GM19328 (cell line): Measurements from ENCODE around the gene PRR33.

Experiments used
- ATAC-seq: cut with Tn5 transposase; IDR thresholded peaks from one replicate; pipeline ENCODE4 v1.9.1; 2021; ENCODE audit warnings: mild to moderate bottlenecking, moderate library complexity; ENCODE audit not compliant: unreplicated experiment

The PRR33 gene

DNA sequence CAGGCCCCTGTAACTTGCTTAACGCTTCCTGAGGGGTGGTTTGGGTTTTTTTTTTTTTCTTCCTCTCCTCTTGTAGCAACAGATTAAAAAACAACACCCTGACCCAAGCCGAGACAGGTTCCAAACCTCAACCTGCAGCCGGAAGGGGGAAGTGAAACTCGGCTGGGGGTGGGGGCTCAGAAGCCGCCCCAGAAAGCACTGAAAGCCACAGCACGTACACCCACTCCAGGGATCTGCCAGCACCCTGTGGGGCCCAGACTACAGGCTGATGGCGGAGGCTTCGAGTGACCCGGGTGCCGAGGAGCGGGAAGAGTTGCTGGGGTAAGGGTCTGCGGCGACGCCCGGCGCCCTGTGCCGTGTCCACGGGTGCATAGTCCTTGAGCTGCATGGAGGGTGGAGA is 38.8 kb downstream of the PRR33 start, which contains the start of gene LSP1:
TSS of gene LSP1 (plus strand) at position 208 of the 400 bp plus-strand sequence. CDS start at position 269, 61 bp downstream.
- peak; percentile 45 for ATAC-seq

DNA sequence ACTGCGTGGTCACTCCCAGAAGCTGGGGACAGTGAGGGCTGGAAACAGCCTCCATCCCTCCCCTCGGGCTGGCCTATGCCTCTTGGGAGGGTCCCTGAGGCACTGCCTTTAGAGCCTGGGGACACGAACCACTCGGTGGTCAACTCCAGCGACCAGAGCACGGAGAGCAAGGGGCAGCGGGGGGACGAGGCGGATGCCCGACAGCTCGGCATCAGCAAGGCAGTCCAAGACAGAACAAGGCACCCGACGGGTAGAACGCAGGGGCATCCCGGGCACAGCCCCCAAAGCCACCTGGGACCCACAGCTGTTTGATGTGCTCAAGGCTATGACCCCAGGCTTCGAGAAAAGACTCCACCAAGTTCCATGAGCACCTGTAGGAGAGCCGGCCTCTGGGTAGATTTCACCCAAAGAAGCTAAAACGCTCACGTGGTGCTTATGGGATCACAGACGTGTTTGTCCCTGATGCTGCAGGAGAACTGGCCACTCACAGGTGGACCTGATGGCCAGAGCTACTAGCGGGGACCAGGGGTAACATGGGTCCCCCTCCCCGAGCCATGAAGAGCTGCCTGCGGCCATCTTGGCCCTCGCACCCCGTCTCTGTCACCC is 39.3 kb downstream of the PRR33 start:
- no peak for ATAC-seq

DNA sequence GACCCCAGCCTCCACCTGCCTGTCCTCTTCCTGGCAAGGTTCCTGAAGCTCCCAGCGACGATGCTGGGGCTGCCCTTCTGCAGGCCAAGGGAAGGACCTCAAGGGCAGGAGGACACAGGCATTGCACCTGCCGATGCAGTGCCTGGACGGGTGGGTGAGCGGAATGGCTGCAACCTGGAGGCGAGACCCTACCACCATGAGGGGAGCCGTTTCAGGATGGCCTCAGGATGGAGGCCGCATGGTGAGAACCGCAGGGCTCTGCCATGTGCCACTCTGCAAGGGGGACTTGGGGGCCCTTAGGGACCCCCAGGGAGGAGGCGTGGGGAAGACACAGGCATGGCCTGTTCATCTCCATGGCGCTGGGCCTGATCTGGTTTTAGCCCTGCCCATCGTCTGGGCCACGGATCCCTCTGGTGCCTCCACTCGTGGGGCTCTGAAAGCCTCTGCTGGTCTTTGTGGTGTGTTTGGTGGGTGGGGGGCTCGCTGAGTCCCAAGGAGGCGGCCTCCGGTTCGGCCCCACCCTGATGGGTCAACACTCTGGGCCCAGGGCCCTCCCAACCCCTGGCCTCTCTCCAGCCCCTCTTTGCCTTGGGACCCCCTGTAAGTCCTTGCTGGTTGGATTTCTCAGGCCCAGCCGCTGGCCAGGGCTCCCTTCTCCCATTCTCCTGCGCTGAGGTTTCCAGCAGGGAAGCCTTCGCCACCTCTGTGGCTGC is 40.1 kb downstream of the PRR33 start:
- no peak for ATAC-seq

DNA sequence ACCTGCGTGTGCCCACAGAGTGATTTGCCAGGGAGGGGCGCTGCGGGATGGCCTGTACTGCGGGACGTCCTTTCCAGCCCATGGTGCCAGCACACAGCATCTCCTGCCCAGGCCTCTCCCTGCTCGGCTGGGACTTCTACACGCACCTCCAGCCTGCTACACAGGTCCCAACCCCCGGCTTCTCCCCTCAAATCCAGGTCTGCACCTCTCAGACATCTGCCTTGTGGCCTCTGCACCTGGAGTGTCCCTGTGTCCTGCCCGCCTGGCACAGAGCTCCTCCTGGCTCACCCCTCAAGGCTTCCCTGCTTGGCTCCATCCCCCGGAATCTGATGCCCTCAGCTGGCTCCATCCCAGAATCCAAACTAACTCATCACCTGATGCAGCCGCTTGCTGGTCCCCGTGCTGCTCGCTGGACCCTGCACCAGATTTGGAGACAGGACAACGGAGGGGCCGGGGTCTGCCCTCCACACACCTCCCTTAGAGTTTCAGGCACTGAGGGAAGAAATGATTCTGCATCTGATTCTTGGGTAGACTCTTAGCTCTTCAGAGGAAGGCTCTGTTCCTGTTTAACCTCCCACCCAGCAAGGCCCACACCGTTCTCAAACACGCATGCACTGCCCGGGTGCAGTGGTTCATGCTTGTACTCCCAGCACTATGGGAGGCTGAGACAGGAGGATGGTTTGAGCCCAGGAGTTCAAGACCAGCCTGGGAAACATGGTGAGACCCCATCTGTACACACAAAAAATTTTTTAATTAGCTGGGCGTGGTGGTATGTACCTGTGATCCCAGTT is 42.9 kb downstream of the PRR33 start:
- no peak for ATAC-seq

DNA sequence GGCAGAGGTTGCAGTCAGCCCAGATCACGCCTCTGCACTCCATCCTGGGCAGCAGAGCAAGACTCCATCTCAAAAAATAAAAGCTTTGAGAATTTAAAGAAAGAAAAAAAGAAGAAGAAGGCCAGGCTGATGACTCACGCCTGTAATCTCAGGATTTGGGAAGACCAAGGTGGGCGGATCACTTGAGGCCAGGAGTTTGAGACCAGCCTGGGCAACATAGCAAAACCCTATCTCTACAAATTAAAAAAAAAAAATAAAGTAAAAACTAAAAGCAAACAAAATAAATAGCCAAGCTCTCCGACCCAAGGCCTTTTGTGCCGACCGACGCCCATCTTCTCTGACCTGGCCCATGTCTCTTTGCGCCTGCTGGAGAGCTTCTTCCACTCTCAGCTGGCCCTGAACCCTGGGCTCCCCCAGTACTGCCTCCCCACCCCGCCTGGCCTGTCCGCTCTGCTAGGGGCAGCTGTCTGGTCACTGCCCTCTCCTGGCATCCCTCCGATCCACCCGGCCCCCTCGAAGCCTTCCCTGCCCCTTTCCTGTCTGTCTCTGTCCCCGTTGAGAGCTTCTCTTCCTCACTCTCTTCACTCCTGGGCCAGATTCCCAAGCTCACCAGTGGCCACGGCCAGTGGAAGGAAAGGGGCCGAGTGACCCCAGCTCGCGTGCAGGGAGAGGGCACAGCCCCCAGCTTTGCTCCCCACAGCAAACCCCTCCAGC is 43.6 kb downstream of the PRR33 start:
- no peak for ATAC-seq

DNA sequence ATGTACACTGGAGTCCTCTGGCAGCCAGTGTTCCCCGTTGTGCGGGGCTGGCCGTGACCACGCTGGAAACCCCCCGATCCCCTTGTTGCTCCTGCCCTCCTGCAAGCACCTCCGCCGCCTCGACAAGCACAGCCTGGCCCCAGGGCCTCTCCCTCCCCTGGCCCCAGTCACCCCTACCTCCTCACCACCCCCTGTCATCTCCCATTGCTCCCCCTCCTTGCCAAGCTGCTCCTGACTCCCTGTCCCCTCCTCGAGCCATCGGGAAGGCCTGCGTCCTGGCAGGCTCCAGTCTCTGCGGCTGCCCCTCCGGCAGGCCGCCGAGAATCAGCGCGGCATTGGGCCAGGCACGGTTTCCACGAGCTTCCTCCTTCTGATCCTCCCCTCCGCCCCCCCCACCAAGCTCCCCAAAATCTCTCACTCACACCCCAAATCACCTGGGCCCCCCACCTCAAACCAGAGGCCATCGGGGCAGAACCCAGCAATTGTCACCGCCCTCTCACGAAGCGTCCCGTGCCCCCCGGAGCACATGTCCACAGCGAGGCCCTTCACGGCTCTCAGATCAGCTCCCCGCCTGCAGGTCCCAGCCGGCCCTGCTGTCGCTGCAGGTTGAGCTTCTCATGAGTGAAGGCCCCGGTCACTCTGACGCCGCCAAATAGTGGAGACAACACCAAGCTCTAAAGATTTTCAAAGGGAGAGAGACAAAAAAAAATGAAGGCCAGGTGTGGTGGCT is 44.5 kb downstream of the PRR33 start:
- ATAC-seq: no peak

DNA sequence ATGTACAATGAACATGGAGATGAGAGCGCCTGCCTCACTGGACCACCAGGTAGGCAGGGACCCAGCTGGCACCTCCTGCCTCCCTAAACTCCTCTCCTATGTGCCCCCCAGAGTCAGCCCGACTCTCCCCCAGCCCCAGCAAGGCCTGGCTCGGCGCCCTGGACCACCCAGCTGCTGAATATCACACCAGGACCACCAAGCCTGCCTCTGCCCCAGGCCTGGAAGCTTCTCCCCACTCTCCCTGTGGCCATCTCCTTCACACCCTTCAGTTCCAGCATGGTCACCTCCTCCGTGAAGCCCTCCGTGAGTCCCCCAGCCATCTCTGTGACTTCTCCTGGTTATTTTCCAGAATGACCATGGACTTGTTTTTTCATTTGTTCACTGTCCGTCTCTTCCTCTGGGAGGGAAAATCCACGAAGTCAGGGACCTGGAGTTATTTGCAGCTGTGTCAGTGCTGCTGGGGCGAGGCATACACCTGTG is 45.2 kb downstream of the PRR33 start:
- ATAC-seq: no peak

DNA sequence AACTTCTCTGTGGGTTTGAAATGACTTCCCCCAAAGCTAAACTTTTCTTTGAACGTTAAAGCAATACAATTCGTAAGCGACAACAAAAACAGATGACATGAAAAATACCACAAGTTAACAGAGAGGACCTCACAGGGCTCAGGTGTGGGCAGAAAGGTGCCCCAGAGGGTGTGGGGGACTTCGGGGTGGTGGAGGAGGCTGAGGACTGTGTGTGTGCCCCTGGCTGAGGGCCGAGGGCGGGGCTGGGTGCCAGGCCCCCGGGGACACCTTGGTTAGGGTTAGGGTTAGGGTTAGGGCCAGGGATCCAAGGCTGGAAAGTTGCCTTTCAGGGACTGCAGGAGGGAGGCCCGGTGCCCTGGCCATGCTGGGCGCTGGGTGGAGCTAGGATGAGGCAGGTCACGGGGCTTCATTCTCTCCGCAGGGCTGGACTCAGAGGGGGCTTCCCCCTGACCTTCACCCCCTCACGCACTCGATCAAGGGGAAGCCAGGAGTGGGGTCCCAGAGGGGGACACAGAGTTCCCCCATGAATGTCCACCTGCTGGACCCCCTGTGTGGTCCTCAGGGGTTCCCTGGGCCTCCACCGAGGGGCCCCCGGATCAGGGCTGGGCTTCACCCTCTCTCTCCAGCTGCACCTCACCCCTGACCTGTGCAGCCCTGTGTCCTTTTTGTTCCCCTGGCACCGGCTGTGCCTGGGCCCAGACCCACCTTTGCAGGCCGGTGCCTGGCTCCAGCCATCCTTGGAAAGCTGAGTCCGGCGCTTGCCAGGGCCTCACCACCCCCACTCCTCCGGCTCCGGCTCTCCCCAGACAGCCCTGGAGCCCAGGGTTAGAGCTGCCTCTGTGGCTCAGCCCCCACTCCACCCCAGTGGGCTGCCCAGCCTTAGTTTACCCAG is 45.9 kb downstream of the PRR33 start:
- no peak for ATAC-seq

DNA sequence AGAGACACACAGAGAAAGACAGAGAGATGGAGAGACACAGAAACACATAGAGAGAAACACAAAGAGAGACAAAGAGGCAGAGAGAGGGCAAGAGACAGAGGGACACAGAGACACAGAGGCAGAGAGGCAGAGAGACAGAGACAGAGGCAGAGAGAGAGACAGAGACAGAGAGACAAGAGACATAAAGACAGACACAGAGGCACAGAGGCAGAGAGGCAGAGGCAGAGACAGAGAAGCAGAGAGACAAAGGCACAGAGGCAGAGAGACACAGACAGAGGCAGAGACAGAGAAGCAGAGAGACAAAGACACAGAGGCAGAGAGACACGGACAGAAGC is 46.6 kb downstream of the PRR33 start:
- no peak for ATAC-seq

DNA sequence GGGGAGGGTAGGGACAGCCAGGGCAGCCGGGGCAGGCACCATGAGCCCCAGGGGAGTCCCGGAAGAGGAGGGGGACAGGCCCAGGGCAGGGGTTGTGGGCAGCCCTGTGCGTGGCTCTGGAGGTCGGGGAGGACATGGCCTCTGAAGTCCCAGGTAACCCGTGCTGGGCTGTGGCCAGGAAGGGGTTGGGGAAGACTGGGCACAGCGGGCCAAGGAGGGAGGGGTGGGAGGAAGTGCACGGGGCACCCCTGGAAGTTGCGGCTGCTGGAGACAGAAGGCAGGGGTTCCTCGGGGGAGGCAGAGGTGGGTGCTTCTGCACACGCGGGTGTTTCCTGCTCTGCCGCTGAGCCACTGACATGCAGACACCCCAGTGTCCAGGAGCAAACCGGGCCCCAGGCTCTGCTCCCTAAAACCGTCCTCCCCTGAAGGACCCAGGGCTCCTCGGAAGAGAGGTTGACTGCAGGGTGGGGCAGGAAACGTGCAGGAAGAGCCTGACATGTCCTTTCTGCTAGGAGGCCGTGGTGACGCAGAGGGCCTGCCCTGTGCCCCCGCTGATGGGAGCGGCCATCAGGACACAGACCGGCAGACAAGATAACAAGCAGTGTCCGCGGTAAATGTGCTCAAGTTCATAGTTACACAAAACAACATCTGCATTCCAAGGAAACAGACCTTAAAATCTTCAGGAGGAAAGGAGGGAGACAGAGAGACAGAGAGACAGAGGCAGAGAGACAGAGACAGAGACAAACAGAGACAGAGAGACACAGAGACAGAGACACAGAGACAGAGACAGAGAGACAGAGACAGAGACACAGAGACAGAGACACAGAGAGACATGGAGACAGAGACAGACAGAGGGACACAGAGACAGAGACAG is 47.2 kb downstream of the PRR33 start:
- ATAC-seq: no peak

DNA sequence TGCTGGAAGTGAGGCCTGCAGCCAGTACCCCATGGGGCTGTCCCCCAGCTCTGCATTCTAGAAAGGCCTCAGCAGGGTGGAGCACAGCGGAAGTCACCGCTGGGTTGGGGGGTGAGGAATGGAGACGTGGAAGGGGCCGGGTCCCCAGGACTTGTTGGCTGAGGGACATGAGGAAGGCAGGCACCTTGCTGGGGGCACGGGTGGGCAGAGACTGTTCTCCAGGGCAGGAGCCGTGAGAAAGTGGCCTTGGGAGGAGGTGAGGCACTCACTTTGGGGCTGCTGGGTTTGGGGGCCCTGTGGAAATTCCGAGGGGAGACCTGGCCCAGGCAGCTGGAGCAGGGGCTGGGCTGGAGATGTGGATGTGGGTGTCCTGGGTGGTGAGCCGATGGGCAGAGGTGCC is 47.9 kb downstream of the PRR33 start:
- ATAC-seq: no peak

DNA sequence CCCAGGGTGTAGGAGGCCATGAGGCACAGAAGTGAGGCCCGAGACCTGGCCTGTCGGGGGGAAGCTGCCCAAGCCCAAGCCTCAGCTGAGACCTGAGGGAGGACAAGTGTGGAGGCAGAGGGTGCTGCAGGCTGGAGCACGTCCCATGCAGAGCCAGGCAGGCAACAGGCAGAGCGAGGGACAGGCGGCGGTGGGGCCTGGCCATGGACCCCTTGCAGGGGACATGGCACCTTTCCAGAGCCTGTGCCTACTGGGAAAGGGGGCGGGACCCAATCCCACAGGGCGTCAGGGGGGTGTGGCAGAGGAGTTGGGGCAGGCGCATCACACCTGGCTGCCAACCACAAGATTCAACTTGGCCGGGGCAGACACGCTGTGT is 48.6 kb downstream of the PRR33 start:
- ATAC-seq: no peak

DNA sequence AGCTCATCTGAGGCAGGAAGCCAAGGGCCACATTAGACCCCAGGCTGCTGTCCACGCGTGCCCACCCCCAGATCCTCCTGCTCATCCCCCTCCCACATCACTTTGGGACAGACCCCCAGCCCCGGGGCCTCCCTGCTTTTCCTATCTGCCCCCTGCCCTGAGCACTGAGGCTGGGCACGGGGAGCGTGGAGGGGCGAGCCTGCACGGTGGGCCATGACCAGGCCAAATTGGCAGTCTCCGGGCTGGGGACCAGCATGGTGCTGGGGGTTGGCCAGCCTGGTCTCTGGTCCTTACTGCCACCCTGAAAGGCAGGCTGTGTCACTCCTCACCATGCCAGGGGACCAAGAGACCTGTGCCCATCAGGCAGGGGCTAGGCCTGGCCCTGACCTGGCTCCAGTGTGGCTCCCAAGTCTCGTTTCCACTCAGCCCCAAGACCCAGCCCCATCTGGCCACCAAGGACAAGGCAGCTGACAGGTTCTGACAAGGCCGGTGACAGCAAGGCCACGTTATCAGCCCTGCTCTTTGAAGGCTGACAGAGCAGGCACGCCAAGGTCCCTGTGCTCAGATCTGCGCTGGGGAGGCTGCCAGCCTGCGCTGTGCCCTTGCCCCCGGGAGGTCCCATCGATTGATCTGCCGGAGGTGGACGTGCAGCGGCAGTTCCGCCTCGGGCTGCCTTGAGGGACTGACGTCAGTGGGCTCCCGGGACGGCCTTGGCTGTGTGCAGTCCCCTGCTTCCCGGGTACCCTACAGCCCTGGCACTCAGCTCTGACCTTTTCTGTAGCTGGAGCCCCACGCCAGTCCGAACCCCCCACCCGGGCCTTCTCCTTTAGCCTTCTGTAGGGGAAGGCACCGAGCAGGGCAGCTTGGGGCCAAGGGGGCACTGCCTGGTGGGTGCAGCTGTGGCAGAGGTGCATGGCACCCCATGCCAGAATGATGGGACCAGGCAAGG is 49.3 kb downstream of the PRR33 start:
- ATAC-seq: no peak

DNA sequence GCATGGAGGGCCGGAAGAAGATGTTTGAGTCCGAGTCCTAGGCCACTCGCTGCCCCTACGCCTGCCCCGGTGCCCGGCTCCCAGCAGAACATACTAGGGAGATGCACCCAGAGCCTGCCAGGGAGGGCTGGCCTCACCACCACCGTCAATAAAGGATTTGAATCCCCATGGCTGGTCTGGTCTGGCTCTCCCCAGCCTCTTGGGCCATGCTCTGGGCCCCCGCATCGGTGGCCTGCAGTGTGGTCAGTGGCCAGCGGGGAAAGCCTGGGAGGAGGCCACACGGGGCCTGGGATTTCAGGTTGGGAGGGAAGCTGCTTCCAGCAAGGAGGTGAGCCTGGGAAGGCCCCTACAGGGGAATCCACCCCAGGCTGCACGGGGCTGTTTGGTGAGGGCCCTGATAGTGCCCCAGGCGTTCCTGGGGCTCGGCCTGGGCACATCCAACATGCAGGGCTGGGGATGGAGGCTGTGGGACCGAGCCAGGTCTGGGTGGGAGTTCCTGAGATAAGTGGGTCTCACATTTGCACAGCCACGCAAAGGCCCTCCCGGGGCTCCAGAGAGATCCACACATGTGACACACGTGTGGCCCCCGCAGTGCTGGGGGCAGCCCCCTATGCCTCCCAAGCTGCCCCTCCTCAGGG is 50.1 kb downstream of the PRR33 start:
- no peak for ATAC-seq

DNA sequence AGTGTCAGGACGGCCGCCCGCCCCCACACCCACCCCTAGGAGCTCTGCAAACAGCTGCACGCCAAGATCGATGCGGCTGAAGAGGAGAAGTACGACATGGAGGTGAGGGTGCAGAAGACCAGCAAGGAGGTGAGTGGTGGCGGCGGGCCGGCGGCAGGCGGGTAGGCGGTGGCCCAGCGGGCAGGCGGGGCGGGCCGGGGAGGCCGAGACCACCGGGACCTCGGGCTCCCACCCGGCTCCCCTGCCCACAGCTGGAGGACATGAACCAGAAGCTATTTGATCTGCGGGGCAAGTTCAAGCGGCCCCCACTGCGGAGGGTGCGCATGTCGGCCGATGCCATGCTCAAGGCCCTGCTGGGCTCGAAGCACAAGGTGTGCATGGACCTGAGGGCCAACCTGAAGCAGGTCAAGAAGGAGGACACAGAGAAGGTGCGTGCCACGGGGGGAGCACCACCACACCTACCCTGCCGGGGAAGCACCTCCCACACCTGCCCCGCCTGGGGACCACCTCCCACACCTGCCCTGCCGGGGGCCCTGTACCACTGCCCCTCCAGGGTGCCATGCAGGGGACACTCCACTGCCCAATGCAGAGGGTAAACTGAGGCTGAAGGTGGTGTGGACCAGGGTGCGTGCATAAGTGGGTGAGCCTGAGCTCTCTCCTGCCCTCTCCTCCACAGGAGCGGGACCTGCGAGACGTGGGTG is 50.8 kb downstream of the PRR33 start:
- no peak for ATAC-seq

DNA sequence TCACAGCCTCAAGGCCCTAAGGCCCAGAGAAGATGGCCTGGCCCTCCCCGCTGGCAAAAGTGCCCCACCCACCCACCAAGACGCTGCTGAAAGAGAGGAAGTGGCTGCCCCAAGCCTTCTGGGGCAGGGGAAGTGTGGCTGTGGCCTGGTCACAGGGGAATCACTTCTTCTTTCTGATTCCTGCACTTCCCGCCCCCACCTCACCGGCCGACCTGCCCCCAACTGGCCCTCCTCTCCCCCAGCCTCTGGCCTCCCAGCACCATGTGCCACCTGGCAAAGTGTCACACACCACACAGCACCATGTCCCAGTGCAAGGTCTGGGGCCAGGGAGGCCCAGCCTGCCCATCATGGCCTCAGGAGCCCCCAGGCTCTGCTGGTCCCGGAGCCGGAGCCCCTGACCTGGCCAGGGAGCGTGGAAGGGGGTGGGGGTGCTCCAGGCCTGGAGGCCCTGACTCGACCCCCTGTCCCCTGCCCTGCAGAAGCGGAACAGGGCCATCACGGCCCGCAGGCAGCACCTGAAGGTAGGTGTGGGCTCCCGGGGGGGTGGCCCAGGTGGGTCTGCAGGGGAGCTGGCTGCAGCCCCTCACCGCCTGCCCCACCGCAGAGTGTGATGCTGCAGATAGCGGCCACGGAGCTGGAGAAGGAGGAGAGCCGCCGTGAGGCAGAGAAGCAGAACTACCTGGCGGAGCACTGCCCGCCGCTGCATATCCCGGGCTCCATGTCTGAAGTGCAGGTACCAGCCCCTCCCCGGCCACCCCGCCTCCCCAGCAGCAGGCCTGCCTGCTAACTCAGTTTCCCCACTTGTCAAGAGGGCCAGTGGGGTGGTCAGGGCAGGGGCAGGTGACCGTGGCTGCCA is 51.5 kb downstream of the PRR33 start:
- no peak for ATAC-seq
